SU-DHL-6 (cell line): ENCODE results near the gene CDH13.

Experiments used
- H2AFZ ChIP-seq: fragments of 200-600 bp; sonication (generic); 2 replicates; pipeline ENCODE4 v1.6.1; 2014; ENCODE audit warnings: low read depth, mild to moderate bottlenecking, moderate library complexity, mixed read lengths, antibody characterized with exemption, low read length; ENCODE audit not compliant: severe bottlenecking
- H3F3A ChIP-seq: fragments of 200-600 bp; shearing (Covaris generic); 2 replicates; pipeline ENCODE4 v1.6.0; 2016; ENCODE audit warnings: antibody characterized with exemption, mild to moderate bottlenecking; ENCODE audit not compliant: insufficient read depth
- H3K27ac ChIP-seq: fragments of 200-600 bp; sonication (generic); 2 replicates; pipeline ENCODE4 v1.5.1; 2016; ENCODE audit warnings: low read depth, mild to moderate bottlenecking, low read length, moderate library complexity, mixed read lengths
- H3K27me3 ChIP-seq: fragments of 200-600 bp; sonication (generic), shearing (Covaris generic); 2 replicates; pipeline ENCODE4 v1.6.0; 2014; ENCODE audit warnings: mild to moderate bottlenecking, low read length
- H3K36me3 ChIP-seq: fragments of 200-600 bp; sonication (generic); 2 replicates; pipeline ENCODE4 v1.6.1; 2014; ENCODE audit warnings: mild to moderate bottlenecking, low read length, mixed read lengths
- H3K4me2 ChIP-seq: fragments of 300-600, 200-600 bp; shearing (Covaris generic), sonication (generic); 2 replicates; pipeline ENCODE4 v1.6.0; 2014; ENCODE audit warnings: low read length, low read depth, mild to moderate bottlenecking; ENCODE audit not compliant: poor library complexity, severe bottlenecking
- H3K4me3 ChIP-seq: fragments of 200-600 bp; sonication (generic); 2 replicates; pipeline ENCODE4 v1.5.1; 2014; ENCODE audit warnings: antibody characterized with exemption, low read length, mild to moderate bottlenecking, mixed read lengths; ENCODE audit not compliant: insufficient read depth, poor library complexity, severe bottlenecking
- H3K79me2 ChIP-seq: fragments of 200-600 bp; sonication (generic); 2 replicates; pipeline ENCODE4 v1.6.1; 2014; ENCODE audit warnings: mild to moderate bottlenecking, low read length, moderate library complexity; ENCODE audit not compliant: insufficient read depth
- H3K9ac ChIP-seq: fragments of 200-600 bp; sonication (generic); 2 replicates; pipeline ENCODE4 v1.7.0; 2014; ENCODE audit warnings: mild to moderate bottlenecking, low read length
- H3K9me2 ChIP-seq: fragments of 200-600 bp; sonication (generic); replicated peaks from 2 replicates; pipeline ENCODE4 v1.6.1; 2014; ENCODE audit warnings: low read length; ENCODE audit not compliant: insufficient read depth
- H3K9me3 ChIP-seq: fragments of 200-600 bp; sonication (generic); 2 replicates; pipeline ENCODE4 v1.6.1; 2014; ENCODE audit warnings: low read length, mixed read lengths; ENCODE audit not compliant: insufficient read depth
- H4K20me1 ChIP-seq: fragments of 200-600 bp; sonication (generic); 2 replicates; pipeline ENCODE4 v1.6.1; 2014; ENCODE audit warnings: low read depth, mild to moderate bottlenecking, antibody characterized with exemption, low read length, moderate library complexity, mixed read lengths
- CTCF ChIP-seq: fragments of 200-600 bp; sonication (generic); IDR thresholded peaks from one replicate; pipeline ENCODE4 v1.5.1; 2017; ENCODE audit warnings: antibody characterized with exemption, mild to moderate bottlenecking, low read length, moderate library complexity; ENCODE audit not compliant: insufficient read depth, poor library complexity, severe bottlenecking
- EZH2phosphoT487 ChIP-seq: fragments of 200-600 bp; sonication (generic), shearing (Covaris generic); conservative IDR thresholded peaks from 2 replicates; pipeline ENCODE4 v1.6.1; 2018; ENCODE audit warnings: mild to moderate bottlenecking, antibody characterized with exemption, low read length, moderate library complexity, mixed read lengths

The CDH13 gene

GRCh38 chr16:83244057-83244456 is 617.3 kb downstream of the CDH13 start:
- Histone ChIP-seq H3K9me3 (no peaks in the 10 kb centered on the region), H3K79me2 (no peaks in the 10 kb centered on the region), H3K36me3 (no peaks in the 10 kb centered on the region), H2AFZ (no peak overlapping the region), H3K4me2 (no peak overlapping the region), H3F3A (no peaks in the 10 kb centered on the region), H4K20me1 (no peaks in the 10 kb centered on the region), H3K9me2 (no peaks in the 10 kb centered on the region), H3K9ac (no peak overlapping the region), H3K27ac (no peak overlapping the region), H3K4me3 (no peak overlapping the region), H3K27me3 (no peaks in the 10 kb centered on the region)
- no peak for TF ChIP-seq EZH2phosphoT487
- TF ChIP-seq CTCF, result no peak

DNA sequence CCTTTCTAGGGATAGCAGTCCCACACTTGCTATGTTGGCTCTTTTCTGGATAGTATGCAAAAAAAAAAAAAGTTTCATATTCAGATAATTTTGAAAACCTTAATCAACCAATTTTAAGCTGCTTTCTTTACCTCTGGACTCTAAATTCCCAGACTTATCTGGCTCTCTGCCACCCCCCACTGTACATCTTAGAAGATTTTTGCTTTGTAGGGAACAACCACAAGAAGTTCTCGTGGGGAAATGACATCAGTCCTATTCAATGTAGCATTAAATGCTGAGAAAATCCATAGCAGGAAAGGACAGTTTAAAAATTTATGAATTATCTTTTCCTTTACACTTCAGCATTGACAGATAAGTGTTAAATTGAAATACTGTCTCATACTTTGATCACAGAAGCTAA is 618.3 kb downstream of the CDH13 start:
- Histone ChIP-seq H2AFZ (no peak overlapping the region), H3K27me3 (no peaks in the 10 kb centered on the region), H3K9ac (no peak overlapping the region), H3K79me2 (no peaks in the 10 kb centered on the region), H3F3A (no peaks in the 10 kb centered on the region), H3K9me2 (no peaks in the 10 kb centered on the region), H3K9me3 (no peaks in the 10 kb centered on the region), H3K4me2 (no peak overlapping the region), H4K20me1 (no peaks in the 10 kb centered on the region), H3K27ac (no peak overlapping the region), H3K36me3 (no peaks in the 10 kb centered on the region), H3K4me3 (no peak overlapping the region)
- TF ChIP-seq EZH2phosphoT487, result no peak
- TF ChIP-seq CTCF, result no peak

DNA sequence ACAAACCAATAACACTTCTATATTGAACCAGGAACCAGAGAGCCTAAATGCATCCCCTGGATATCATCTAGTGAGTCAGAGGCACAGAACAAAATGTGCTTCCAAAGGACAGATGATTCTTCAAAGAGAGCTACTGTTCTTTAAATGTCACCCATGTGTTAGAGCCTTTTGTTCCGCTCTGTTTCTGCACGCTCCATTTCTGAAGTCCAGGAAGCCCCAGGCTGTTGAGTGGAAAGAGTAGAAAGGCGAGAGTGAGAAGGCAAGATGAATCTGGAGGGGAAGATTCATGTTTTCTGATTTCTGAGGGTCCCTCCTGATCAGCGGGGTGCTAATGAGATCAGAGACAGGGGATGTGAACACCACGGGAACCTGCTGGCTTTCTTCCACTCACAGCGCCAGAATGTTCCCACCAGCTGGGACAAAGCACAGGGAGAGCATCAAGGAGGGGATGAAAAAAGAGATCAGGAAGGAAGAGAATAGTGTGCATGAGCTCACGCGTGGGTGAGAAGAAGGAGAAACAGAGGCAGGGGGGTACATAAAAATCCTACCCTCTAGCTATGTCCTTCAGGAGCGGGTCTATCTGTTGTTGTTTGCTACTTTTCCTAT is 621.1 kb downstream of the CDH13 start:
- no peaks in the 10 kb centered on the region for H4K20me1 ChIP-seq
- no peaks in the 10 kb centered on the region for H3K9me3 ChIP-seq
- H3K27ac ChIP-seq, result no peak overlapping the region
- H3F3A ChIP-seq, result no peaks in the 10 kb centered on the region
- H3K9ac ChIP-seq, result no peak overlapping the region
- no peak overlapping the region for H3K4me2 ChIP-seq
- H3K79me2 ChIP-seq, result no peaks in the 10 kb centered on the region
- no peaks in the 10 kb centered on the region for H3K9me2 ChIP-seq
- no peak overlapping the region for H2AFZ ChIP-seq
- TF ChIP-seq CTCF, result no peak
- no peak for TF ChIP-seq EZH2phosphoT487
- H3K36me3 ChIP-seq, result no peaks in the 10 kb centered on the region
- no peak overlapping the region for H3K4me3 ChIP-seq
- H3K27me3 ChIP-seq, result no peaks in the 10 kb centered on the region
